ENCODE results near the gene SMYD5. TPM values are rescaled to one million over a fixed set of nuclear protein-coding genes. Genes with fewer than 3 reads are reported as not detected.

SMYD5 gene
- total RNA-seq, 1 experiment from 2014 or later = 54.5 TPM

GRCh38 chr2:73255907-73256617 is 42.0 kb downstream of the SMYD5 start:
- Histone ChIP-seq H3K9me3 (ENCODE audit: low read depth, low read length, poor library complexity, severe bottlenecking) (no peaks in the 10 kb centered on the region), H3K27me3 (replicated peaks; ENCODE audit: insufficient read depth, low read depth, low read length, poor library complexity) (no peaks in the 10 kb centered on the region), H3K4me3 (ENCODE audit: low read depth, low read length, poor library complexity, severe bottlenecking) (no peak overlapping the region), H3K36me3 (ENCODE audit: insufficient read depth, low read length, poor library complexity, severe bottlenecking) (peaks cover 38% of the 10 kb centered on the region), H3K4me1 (ENCODE audit: insufficient read depth, low read length, poor library complexity, severe bottlenecking) (no peaks in the 10 kb centered on the region), H3K27ac (ENCODE audit: low read depth, low read length, poor library complexity, severe bottlenecking) (no peak overlapping the region)
- no peak for DNase-seq (ENCODE audit: low spot score)
- POLR2A ChIA-PET (ENCODE audit: low non-redundant PET) = no interaction called here
- intact Hi-C loops (cut with micrococcal nuclease; ENCODE audit: unreplicated experiment) = no loop called here
- CTCF ChIA-PET = no interaction called here
- TF ChIP-seq EZH2 (IDR thresholded peaks at IDR 0.05; ENCODE audit: borderline replicate concordance, low read depth, low read length, poor library complexity, severe bottlenecking) = no peak
- TF ChIP-seq CTCF (conservative IDR thresholded peaks at IDR 0.05; ENCODE audit: low read depth, low read length) = no peak
- BruUV-seq (replicated peaks) = no TSS peak

- Histone ChIP-seq H3K36me3 (ENCODE audit: insufficient read depth, low read length, poor library complexity, severe bottlenecking) (peaks cover 33% of the 10 kb centered on the region), H3K4me3 (ENCODE audit: low read depth, low read length, poor library complexity, severe bottlenecking) (no peak overlapping the region), H3K27me3 (replicated peaks; ENCODE audit: insufficient read depth, low read depth, low read length, poor library complexity) (no peaks in the 10 kb centered on the region), H3K4me1 (ENCODE audit: insufficient read depth, low read length, poor library complexity, severe bottlenecking) (no peaks in the 10 kb centered on the region), H3K27ac (ENCODE audit: low read depth, low read length, poor library complexity, severe bottlenecking) (no peak overlapping the region), H3K9me3 (ENCODE audit: low read depth, low read length, poor library complexity, severe bottlenecking) (no peaks in the 10 kb centered on the region)
- intact Hi-C loops (cut with micrococcal nuclease; ENCODE audit: unreplicated experiment) = no loop called here
- BruUV-seq (replicated peaks) = no TSS peak
- ChIA-PET POLR2A (ENCODE audit: low non-redundant PET) (no interaction called here), CTCF (no interaction called here)
- no peak for DNase-seq (ENCODE audit: low spot score)
- TF ChIP-seq CTCF (conservative IDR thresholded peaks at IDR 0.05; ENCODE audit: low read depth, low read length) = no peak
- no peak for TF ChIP-seq EZH2 (IDR thresholded peaks at IDR 0.05; ENCODE audit: borderline replicate concordance, low read depth, low read length, poor library complexity, severe bottlenecking)
These were observed 42.5 kb downstream of the SMYD5 start for GRCh38 chr2:73256618-73256922.

- Histone ChIP-seq H3K4me1 (ENCODE audit: insufficient read depth, low read length, poor library complexity, severe bottlenecking) (no peaks in the 10 kb centered on the region), H3K27ac (ENCODE audit: low read depth, low read length, poor library complexity, severe bottlenecking) (no peak overlapping the region), H3K9me3 (ENCODE audit: low read depth, low read length, poor library complexity, severe bottlenecking) (no peaks in the 10 kb centered on the region), H3K36me3 (ENCODE audit: insufficient read depth, low read length, poor library complexity, severe bottlenecking) (peaks cover 32% of the 10 kb centered on the region), H3K4me3 (ENCODE audit: low read depth, low read length, poor library complexity, severe bottlenecking) (no peak overlapping the region), H3K27me3 (replicated peaks; ENCODE audit: insufficient read depth, low read depth, low read length, poor library complexity) (no peaks in the 10 kb centered on the region)
- TF ChIP-seq EZH2 (IDR thresholded peaks at IDR 0.05; ENCODE audit: borderline replicate concordance, low read depth, low read length, poor library complexity, severe bottlenecking) = no peak
- TF ChIP-seq CTCF (conservative IDR thresholded peaks at IDR 0.05; ENCODE audit: low read depth, low read length) = no peak
- ChIA-PET POLR2A (ENCODE audit: low non-redundant PET) (no interaction called here), CTCF (no interaction called here)
- no TSS peak for BruUV-seq (replicated peaks)
- no peak for DNase-seq (ENCODE audit: low spot score)
- intact Hi-C loops (cut with micrococcal nuclease; ENCODE audit: unreplicated experiment) = no loop called here
These were observed 43.0 kb downstream of the SMYD5 start for GRCh38 chr2:73257021-73257420.

All from A673 (cell line).